SH-SY5Y (cell line): ENCODE measurements around the gene TMEM82.

Experiments
- GATA2 ChIP-seq: IDR thresholded peaks from 2 replicates; pipeline ENCODE4 v1.6.1; 2011; ENCODE audit warnings: mild to moderate bottlenecking, low read depth, low read length
- GATA3 ChIP-seq: IDR thresholded peaks from 2 replicates; pipeline ENCODE4 v1.6.1; 2011; ENCODE audit warnings: low read depth, mild to moderate bottlenecking, low read length, moderate library complexity

GRCh38 chr1:15758343-15758931 lies 16.1 kb downstream of the TMEM82 start, which contains the start of gene FBLIM1:
- TF ChIP-seq GATA3 (no peak), GATA2 (no peak)
